ENCODE measurements around the gene CNOT1. TPM values are rescaled to one million over a fixed set of nuclear protein-coding genes. Genes with fewer than 3 reads are reported as not detected.

CNOT1 gene
- total and polyA plus RNA-seq, 4 donors, result 35.6 to 187 (median 120) TPM

DNA sequence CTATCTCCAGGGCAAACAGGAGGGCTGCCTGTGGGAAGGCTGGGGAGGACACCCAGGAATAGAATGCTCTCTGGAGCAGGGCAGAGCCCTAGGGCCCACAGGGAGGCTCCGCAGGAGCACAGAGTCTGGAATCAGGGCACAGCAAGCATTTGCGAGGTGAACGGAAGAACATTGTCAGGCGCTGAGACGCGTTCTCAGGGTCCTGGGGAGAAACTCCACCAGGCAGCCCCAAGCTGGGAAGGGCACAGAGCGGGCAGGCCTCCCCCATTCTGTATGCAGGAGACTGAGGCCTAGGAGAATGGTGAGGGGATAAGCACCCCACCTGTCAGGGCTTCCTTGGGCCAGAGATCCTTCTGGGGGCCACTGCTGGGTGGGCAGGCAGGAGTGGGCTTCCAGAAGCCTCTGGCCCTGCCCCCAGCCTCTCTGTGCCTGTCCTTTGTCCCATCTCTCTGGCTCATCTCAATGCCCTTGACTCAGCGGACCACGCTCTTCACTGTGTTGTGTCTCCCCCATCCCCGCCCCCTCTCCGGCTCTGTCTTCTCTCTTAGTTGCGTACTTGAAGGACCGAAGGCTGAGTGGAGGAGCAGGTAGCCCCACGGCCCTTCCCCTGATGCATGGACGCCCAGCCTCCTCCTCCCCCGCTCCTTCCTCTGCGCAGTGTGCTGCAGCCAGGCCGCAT, 119.4 kb downstream of the CNOT1 start:
- peaks cover 0 to 17% (median 0%) of the 10 kb centered on the region in 4 donors for H3K36me3 ChIP-seq (ENCODE audit: control insufficient read depth in 4 of 4, insufficient read depth in 4 of 4, low read length in 4 of 4)
- H3K27ac ChIP-seq (ENCODE audit: low read depth in 1 of 2, low read length in 1 of 2), result no peak overlapping the region
- no peak overlapping the region for H3K4me3 ChIP-seq
- DNase-seq (no peak), ATAC-seq (ENCODE audit: insufficient read depth, low FRiP score) (no peak)
- no peaks in the 10 kb centered on the region for H3K9me3 ChIP-seq (ENCODE audit: control insufficient read depth in 4 of 4, insufficient read depth in 3 of 4, low read length in 3 of 4)
- no peak overlapping the region for H3K9ac ChIP-seq (ENCODE audit: insufficient read depth in 1 of 2, low read length in 2 of 2)
- 91 to 96% methylated on average over 18 of the region's 18 CpGs for WGBS, 2 donors
- peaks cover 0 to 3% (median 0%) of the 10 kb centered on the region in 5 donors for H3K4me1 ChIP-seq (ENCODE audit: control insufficient read depth in 5 of 5, insufficient read depth in 5 of 5, low read length in 5 of 5)
- no peaks in the 10 kb centered on the region for H3K27me3 ChIP-seq (ENCODE audit: control insufficient read depth in 3 of 3, insufficient read depth in 3 of 3, low read length in 2 of 3)
- TF ChIP-seq CTCF (IDR thresholded peaks at IDR 0.05; ENCODE audit: control extremely low read depth, extremely low read depth), result no peak

GRCh38 chr16:58509256-58510096, 120.2 kb downstream of the CNOT1 start:
- no peaks in the 10 kb centered on the region for H3K9me3 ChIP-seq (ENCODE audit: control insufficient read depth in 4 of 4, insufficient read depth in 3 of 4, low read length in 3 of 4)
- no peak overlapping the region for H3K4me3 ChIP-seq
- H3K9ac ChIP-seq (ENCODE audit: insufficient read depth in 1 of 2, low read length in 2 of 2), result no peak overlapping the region
- no peak for TF ChIP-seq CTCF (IDR thresholded peaks at IDR 0.05; ENCODE audit: control extremely low read depth, extremely low read depth)
- H3K27me3 ChIP-seq (ENCODE audit: control insufficient read depth in 3 of 3, insufficient read depth in 3 of 3, low read length in 2 of 3), result no peaks in the 10 kb centered on the region
- H3K4me1 ChIP-seq (ENCODE audit: control insufficient read depth in 5 of 5, insufficient read depth in 5 of 5, low read length in 5 of 5), result no peaks in the 10 kb centered on the region
- no peak for ATAC-seq (ENCODE audit: insufficient read depth, low FRiP score)
- DNase-seq, result no peak
- no peak overlapping the region for H3K27ac ChIP-seq (ENCODE audit: low read depth in 1 of 2, low read length in 1 of 2)
- 92 to 95% methylated on average over 9 of the region's 9 CpGs for WGBS, 2 donors
- peaks cover 0 to 17% (median 0%) of the 10 kb centered on the region in 4 donors for H3K36me3 ChIP-seq (ENCODE audit: control insufficient read depth in 4 of 4, insufficient read depth in 4 of 4, low read length in 4 of 4)

DNA sequence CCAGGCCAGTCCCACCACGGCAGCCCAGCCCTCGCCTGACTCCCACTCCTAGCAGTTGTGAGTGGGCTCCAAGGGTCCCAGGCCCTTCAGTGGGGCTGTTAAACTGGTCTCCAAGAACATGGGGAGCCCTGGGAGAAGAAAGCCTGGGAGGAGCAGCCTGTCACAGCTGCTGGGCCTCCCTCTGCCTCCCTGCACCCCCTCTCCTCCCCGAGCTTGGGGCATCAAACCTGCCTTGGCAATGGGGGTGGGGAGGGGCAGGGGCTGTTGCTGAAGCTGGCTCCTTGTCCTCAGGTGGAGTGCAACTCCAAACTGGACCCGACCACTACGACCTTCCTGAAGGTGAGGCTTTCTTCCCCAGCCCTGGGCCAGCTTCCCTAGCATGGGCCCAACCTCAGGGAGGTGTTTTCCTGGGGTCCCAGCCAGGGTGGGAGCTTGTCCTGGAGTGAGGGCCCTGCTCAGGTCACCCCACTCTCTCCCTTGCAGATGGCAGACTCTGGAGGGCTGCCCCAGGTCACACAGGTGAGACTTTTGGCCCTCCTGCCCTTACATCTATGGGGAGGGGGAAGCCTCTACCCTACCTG, 120.9 kb downstream of the CNOT1 start:
- Histone ChIP-seq H3K27ac (ENCODE audit: low read depth in 1 of 2, low read length in 1 of 2) (no peak overlapping the region), H3K9ac (ENCODE audit: insufficient read depth in 1 of 2, low read length in 2 of 2) (no peak overlapping the region), H3K4me3 (no peak overlapping the region), H3K36me3 (ENCODE audit: control insufficient read depth in 4 of 4, insufficient read depth in 4 of 4, low read length in 4 of 4) (peaks cover 0 to 17% (median 0%) of the 10 kb centered on the region in 4 donors), H3K27me3 (ENCODE audit: control insufficient read depth in 3 of 3, insufficient read depth in 3 of 3, low read length in 2 of 3) (no peaks in the 10 kb centered on the region), H3K9me3 (ENCODE audit: control insufficient read depth in 4 of 4, insufficient read depth in 3 of 4, low read length in 3 of 4) (no peaks in the 10 kb centered on the region), H3K4me1 (ENCODE audit: control insufficient read depth in 5 of 5, insufficient read depth in 5 of 5, low read length in 5 of 5) (no peaks in the 10 kb centered on the region)
- ATAC-seq (ENCODE audit: insufficient read depth, low FRiP score) (no peak), DNase-seq (no peak)
- 79 to 94% methylated on average over 3 to 5 of the region's 5 CpGs for WGBS, 2 donors
- TF ChIP-seq CTCF (IDR thresholded peaks at IDR 0.05; ENCODE audit: control extremely low read depth, extremely low read depth), result no peak
